Activated CD4-positive, CD25-positive, alpha-beta regulatory T cell treated with anti-CD3 and anti-CD28 coated beads, Interleukin-2, amount 50 U/mL, for 16 hours (primary cell): ENCODE measurements around the gene EYA3.

Experiments used
- DNase-seq: peaks from one replicate; pipeline ENCODE4 v3.0.0-alpha.2; 2020; ENCODE audit warnings: low read depth, low spot score

EYA3 gene

GRCh38 chr1:28112388-28113241, 24.2 kb upstream of the EYA3 start:
- DNase-seq: no peak

- DNase-seq: no peak
These were observed 22.7 kb upstream of the EYA3 start for GRCh38 chr1:28111157-28111556.

- no peak for DNase-seq
These were observed 22.1 kb upstream of the EYA3 start for GRCh38 chr1:28110555-28110954.

GRCh38 chr1:28109639-28110038, 21.2 kb upstream of the EYA3 start:
- no peak for DNase-seq

GRCh38 chr1:28108001-28108400, 19.6 kb upstream of the EYA3 start:
- no peak for DNase-seq

GRCh38 chr1:28104866-28105467, 16.6 kb upstream of the EYA3 start:
- no peak for DNase-seq

GRCh38 chr1:28102189-28102588, 13.8 kb upstream of the EYA3 start:
- DNase-seq: no peak

GRCh38 chr1:28099050-28099769, 10.8 kb upstream of the EYA3 start:
- no peak for DNase-seq

GRCh38 chr1:28097100-28097472, 8.7 kb upstream of the EYA3 start:
- no peak for DNase-seq

GRCh38 chr1:28096210-28097099, 8.0 kb upstream of the EYA3 start:
- DNase-seq: no peak

- DNase-seq: peak; percentile 72
These were observed 2.8 kb upstream of the EYA3 start for GRCh38 chr1:28091043-28091781.

- DNase-seq: no peak
These were observed 719 bp downstream of the EYA3 start for GRCh38 chr1:28087614-28088167.

- no peak for DNase-seq
These were observed 1.8 kb downstream of the EYA3 start for GRCh38 chr1:28086651-28087050.

GRCh38 chr1:28085129-28085528, 3.3 kb downstream of the EYA3 start:
- no peak for DNase-seq

- no peak for DNase-seq
These were observed 4.5 kb downstream of the EYA3 start for GRCh38 chr1:28083876-28084275.

- DNase-seq: no peak
These were observed 9.5 kb downstream of the EYA3 start for GRCh38 chr1:28078680-28079626.

- DNase-seq: no peak
These were observed 10.1 kb downstream of the EYA3 start for GRCh38 chr1:28078262-28078661.

GRCh38 chr1:28074892-28075511, 13.4 kb downstream of the EYA3 start:
- DNase-seq: no peak

GRCh38 chr1:28073867-28074266, 14.5 kb downstream of the EYA3 start:
- no peak for DNase-seq
